Gastroesophageal sphincter (tissue), 4 donors: ENCODE results near the gene ZNF285. TPM values are rescaled to one million over a fixed set of nuclear protein-coding genes. Genes with fewer than 3 reads are reported as not detected.
A peak's percentile ranks its signal among the peaks of the same experiment; 100 is the strongest.
"Not testable (repeated sequence)": the region's sequence is repeated elsewhere in the genome, so short reads cannot be mapped to it uniquely, and the experiment has no call there.

Experiments
- ATAC-seq: fragments of 150-250 bp; one replicate; pipeline ENCODE4 v1.9.1; 2016; ENCODE audit warnings: mild to moderate bottlenecking, moderate library complexity
- H3K27ac ChIP-seq, 4 donors: fragments of 200-600 bp; sonication (generic) in 3 of 4; 1 replicate in 3 of 4; 2 replicates in 1 of 4; pipeline ENCODE4 v1.5.1; 2016 to 2019
- H3K27me3 ChIP-seq: fragments of 200-600 bp; sonication (generic); one replicate; pipeline ENCODE4 v1.5.1; 2019
- H3K36me3 ChIP-seq, 2 donors: fragments of 200-600 bp; sonication (generic); one replicate each; pipeline ENCODE4 v1.5.1; 2019; ENCODE audit warnings: control low read depth in 1 of 2
- H3K4me1 ChIP-seq, 3 donors: fragments of 200-600 bp; sonication (generic); 1 replicate in 2 of 3; 2 replicates in 1 of 3; pipeline ENCODE4 v1.5.1; 2016 to 2019; ENCODE audit warnings: control low read depth in 2 of 3
- H3K4me3 ChIP-seq, 2 donors: fragments of 200-600 bp; sonication (generic); one replicate each; pipeline ENCODE4 v1.5.1; 2019; ENCODE audit warnings: mild to moderate bottlenecking in 1 of 2, moderate library complexity in 1 of 2
- H3K9me3 ChIP-seq, 3 donors: fragments of 200-600 bp; sonication (generic); one replicate each; pipeline ENCODE4 v1.5.1; 2017 to 2019; ENCODE audit warnings: control low read depth in 2 of 3
- EP300 ChIP-seq: sonication (generic); formaldehyde crosslinking; IDR thresholded peaks from one replicate; pipeline ENCODE4 v1.6.1; 2017; ENCODE audit warnings: antibody characterized with exemption, mild to moderate bottlenecking
- POLR2A ChIP-seq, 2 donors: fragments of 450-650 bp; IDR thresholded peaks; one replicate each; pipeline ENCODE4 v1.6.1; 2017; ENCODE audit warnings: antibody characterized with exemption in 2 of 2, mild to moderate bottlenecking in 2 of 2, moderate library complexity in 1 of 2
- POLR2AphosphoS5 ChIP-seq: sonication (generic); formaldehyde crosslinking; IDR thresholded peaks from one replicate; pipeline ENCODE4 v1.6.1; 2017; ENCODE audit warnings: antibody characterized with exemption
- WGBS, 2 donors: methylation state at CpG; one replicate each; pipeline ENCODE4 v1.1.5; 2018; ENCODE audit warnings: low coverage in 1 of 2; 5-methylcytosine and 5-hydroxymethylcytosine counted together
- total RNA-seq, 4 donors: library from RNA; depleted of rRNA; stranded (reverse); fragments of >200 nt; gene quantifications; one replicate each; pipeline ENCODE4 v1.1.0, GENCODE V29; 2016
- TF ChIP-seq, protein P1 (sequence below), 4 experiments: fragments of 200-600 bp in 2 of 4; fragments of 450-650 bp in 2 of 4; sonication (generic) in 1 of 4; IDR thresholded peaks; one replicate each; pipeline ENCODE4 v1.5.1; 2017 to 2019; ENCODE audit warnings: antibody characterized with exemption in 4 of 4, mild to moderate bottlenecking in 2 of 4, moderate library complexity in 2 of 4

Gene ZNF285
- total RNA-seq, 4 donors from 2014 or later = 2.7 to 6.6 (median 4.3) TPM

DNA sequence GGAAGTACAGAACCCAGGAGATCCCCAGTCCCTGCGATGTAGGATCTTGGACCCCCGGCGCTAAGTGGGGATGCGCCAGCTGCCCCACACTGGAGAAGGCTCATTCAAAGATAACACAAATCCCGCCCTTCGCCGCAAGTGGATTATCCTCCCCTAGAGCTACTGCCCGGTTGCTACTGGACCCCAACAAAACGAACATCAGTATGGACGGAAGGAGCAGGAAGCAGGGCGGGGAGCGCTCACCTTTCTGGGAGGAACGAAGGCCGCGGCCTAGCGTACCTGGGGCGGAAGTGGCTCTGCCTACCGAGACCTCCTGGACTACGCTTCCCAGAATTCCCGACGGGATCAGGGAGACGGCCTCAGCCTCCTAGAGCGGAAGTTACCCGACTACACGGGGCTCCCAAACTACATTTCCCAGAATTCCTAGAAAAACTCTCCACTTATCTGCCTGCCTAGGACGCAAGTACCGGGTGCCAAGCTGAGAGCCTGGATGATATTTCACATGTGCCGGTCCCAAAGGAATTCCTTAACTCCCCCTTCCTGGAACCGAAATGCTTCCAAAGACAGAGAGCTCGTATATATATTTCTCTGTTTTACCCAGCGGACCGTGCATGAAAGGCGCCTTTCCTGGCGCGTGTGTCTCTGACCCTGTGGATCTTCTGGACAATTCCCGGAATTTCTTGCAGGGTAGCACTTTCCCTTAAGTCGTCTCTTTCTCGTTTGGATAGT is 44.9 kb downstream of the ZNF285 start, which contains the start of gene ZNF112:
Gene ZNF112, minus strand, starts transcription at position 298 of the 729 bp plus-strand sequence. CDS start 16,141 bp downstream, outside the sequence.
- peak; percentile 44 for TF ChIP-seq POLR2AphosphoS5
- no peak for TF ChIP-seq EP300

DNA sequence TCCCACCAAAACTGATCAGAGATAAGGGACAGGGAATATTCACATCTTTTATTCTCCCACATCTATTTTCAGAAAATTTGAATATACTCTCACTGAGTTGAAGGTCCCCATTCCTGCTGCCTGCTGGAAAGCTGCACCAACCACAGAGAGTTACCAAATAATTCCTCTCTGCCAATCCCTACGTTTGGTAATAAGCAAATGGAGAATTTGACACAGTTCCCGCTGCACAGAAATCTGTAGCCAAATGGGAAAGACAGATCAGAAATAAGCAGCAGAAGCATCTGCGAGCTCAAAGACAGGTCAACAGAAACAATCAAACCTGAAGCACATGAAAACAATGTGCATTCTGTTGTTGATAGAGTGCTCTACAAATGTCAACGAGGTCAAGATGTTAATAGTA is 54.9 kb downstream of the ZNF285 start:
- TF ChIP-seq EP300 (no peak), POLR2A (IDR thresholded peaks at IDR 0.05) (no peak), POLR2AphosphoS5 (no peak)
- TF ChIP-seq, protein P1, sequence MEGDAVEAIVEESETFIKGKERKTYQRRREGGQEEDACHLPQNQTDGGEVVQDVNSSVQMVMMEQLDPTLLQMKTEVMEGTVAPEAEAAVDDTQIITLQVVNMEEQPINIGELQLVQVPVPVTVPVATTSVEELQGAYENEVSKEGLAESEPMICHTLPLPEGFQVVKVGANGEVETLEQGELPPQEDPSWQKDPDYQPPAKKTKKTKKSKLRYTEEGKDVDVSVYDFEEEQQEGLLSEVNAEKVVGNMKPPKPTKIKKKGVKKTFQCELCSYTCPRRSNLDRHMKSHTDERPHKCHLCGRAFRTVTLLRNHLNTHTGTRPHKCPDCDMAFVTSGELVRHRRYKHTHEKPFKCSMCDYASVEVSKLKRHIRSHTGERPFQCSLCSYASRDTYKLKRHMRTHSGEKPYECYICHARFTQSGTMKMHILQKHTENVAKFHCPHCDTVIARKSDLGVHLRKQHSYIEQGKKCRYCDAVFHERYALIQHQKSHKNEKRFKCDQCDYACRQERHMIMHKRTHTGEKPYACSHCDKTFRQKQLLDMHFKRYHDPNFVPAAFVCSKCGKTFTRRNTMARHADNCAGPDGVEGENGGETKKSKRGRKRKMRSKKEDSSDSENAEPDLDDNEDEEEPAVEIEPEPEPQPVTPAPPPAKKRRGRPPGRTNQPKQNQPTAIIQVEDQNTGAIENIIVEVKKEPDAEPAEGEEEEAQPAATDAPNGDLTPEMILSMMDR (IDR thresholded peaks at IDR 0.05) = no peak
- WGBS, 2 donors = 88 to 91% methylated on average over 4 of the region's 4 CpGs

More for the DNA sequence above, 44.9 kb downstream of the ZNF285 start, which contains the start of gene ZNF112:
- Histone ChIP-seq H3K36me3 (no peaks in the 10 kb centered on the region), H3K9me3 (peaks cover 0 to 14% (median 0%) of the 10 kb centered on the region in 3 donors), H3K27me3 (peaks cover 6% of the 10 kb centered on the region), H3K4me3 (peak within 1 kb of the TSS; percentile 38 to 57), H3K4me1 (peaks cover 0 to 14% (median 0%) of the 10 kb centered on the region in 3 donors), H3K27ac (peak within 1 kb of the TSS in 3 of 4 donors; percentile 66 to 71 (median 66))
- 0 to 5% methylated on average over 10 to 14 of the region's 38 CpGs for WGBS, 2 donors
- ATAC-seq = peak; percentile 100

GRCh38 chr19:44345959-44346358 is 55.4 kb downstream of the ZNF285 start:
- Histone ChIP-seq H3K9me3 (peaks cover 0 to 70% (median 1%) of the 10 kb centered on the region in 3 donors), H3K36me3 (peaks cover 0 to 43% of the 10 kb centered on the region in 2 donors), H3K4me3 (no peak overlapping the region), H3K27me3 (no peaks in the 10 kb centered on the region), H3K4me1 (no peaks in the 10 kb centered on the region), H3K27ac (no peak overlapping the region)
- WGBS, 2 donors = 90 to 92% methylated on average over 4 of the region's 4 CpGs
- TF ChIP-seq POLR2AphosphoS5 (no peak), POLR2A (IDR thresholded peaks at IDR 0.05) (no peak)
- ATAC-seq = no peak

More for the DNA sequence above, 54.9 kb downstream of the ZNF285 start:
- Histone ChIP-seq H3K4me3 (no peak overlapping the region), H3K9me3 (peaks cover 0 to 68% (median 2%) of the 10 kb centered on the region in 3 donors), H3K27me3 (no peaks in the 10 kb centered on the region), H3K36me3 (peaks cover 0 to 39% of the 10 kb centered on the region in 2 donors), H3K4me1 (no peaks in the 10 kb centered on the region), H3K27ac (no peak overlapping the region)
- no peak for ATAC-seq

DNA sequence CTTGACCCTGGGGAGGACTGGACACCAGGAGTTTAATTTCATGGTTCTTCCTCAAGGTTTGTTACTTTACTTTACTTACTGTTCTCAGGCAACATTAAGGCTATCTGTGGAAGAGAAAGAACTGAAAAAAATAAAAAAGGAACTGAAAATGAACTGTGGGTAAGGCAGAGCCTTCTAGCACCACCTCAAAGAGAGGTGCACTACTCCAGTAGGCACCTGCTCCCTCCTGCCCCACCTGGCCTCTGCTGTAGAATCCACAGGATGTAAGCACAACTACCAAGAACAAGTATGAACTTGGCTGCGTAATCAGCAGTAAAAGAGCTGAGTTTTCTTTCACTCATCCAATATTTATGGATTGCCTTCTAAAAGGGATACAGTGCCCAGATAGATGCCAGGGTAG is 57.2 kb downstream of the ZNF285 start:
- TF ChIP-seq, protein P1 (IDR thresholded peaks at IDR 0.05) = no peak
- no peak for TF ChIP-seq POLR2A (IDR thresholded peaks at IDR 0.05)
- no peak for TF ChIP-seq POLR2AphosphoS5
- TF ChIP-seq EP300 = no peak
- H3K4me1 ChIP-seq = no peaks in the 10 kb centered on the region
- peaks cover 0 to 70% (median 0%) of the 10 kb centered on the region in 3 donors for H3K9me3 ChIP-seq
- H3K36me3 ChIP-seq = peaks cover 4 to 60% of the 10 kb centered on the region in 2 donors
- no peaks in the 10 kb centered on the region for H3K27me3 ChIP-seq
- no peak overlapping the region for H3K27ac ChIP-seq
- WGBS, 2 donors = 67 to 100% methylated on average over 1 of the region's 1 CpG
- ATAC-seq = no peak
- H3K4me3 ChIP-seq = no peak overlapping the region

DNA sequence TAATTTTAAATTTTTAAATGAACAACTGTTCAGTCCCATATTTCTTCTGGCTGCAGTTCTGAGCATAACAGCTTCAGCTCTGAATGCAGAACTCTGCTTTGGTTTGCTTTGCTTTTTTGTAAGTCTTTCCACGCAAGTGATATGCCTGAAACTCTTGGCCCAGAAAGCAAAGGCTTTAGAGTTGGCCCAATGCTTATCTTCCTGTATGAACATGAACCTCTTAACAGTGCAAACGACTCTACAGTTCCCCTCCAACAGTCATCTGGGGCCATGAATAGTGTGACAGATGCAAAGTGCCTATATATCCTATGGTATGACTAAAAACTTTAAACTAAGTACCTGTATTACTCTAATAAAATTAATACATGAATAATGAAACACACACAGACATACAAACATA is 59.6 kb downstream of the ZNF285 start:
- Histone ChIP-seq H3K4me1 (no peaks in the 10 kb centered on the region), H3K9me3 (peaks cover 0 to 75% (median 0%) of the 10 kb centered on the region in 3 donors), H3K27ac (no peak overlapping the region), H3K36me3 (peaks cover 6 to 82% of the 10 kb centered on the region in 2 donors), H3K4me3 (no peak overlapping the region), H3K27me3 (no peaks in the 10 kb centered on the region)
- WGBS, 2 donors = 100% methylated on average over 1 to 2 of the region's 2 CpGs
- no peak for ATAC-seq
- TF ChIP-seq POLR2A (IDR thresholded peaks at IDR 0.05) = no peak
- no peak for TF ChIP-seq EP300
- TF ChIP-seq, protein P1 (IDR thresholded peaks at IDR 0.05) = no peak
- no peak for TF ChIP-seq POLR2AphosphoS5

- H3K4me3 ChIP-seq = not testable (repeated sequence)
These were observed 66.8 kb downstream of the ZNF285 start for GRCh38 chr19:44334639-44335038.

More at GRCh38 chr19:44334639-44335038, 66.8 kb downstream of the ZNF285 start:
- H3K4me1 ChIP-seq, H3K27ac ChIP-seq, ATAC-seq, H3K27me3 ChIP-seq: not testable (repeated sequence)
- H3K36me3 ChIP-seq = peaks cover 27 to 97% of the 10 kb centered on the region in 2 donors
- H3K9me3 ChIP-seq = peaks cover 0 to 90% (median 0%) of the 10 kb centered on the region in 3 donors
- 100% methylated on average over 1 of the region's 3 CpGs for WGBS, 2 donors

Other genes with a start within 250 kb of the ZNF285 start
- gene ZNF226, start 236.5 kb downstream of the ZNF285 start, total RNA-seq = 10 to 100 TPM; 14.7 to 28.2 (median 20.5) TPM
- 10 to 100 TPM; 10.6 to 19.3 (median 14.7) TPM for gene ZNF227, start 189.1 kb downstream of the ZNF285 start, total RNA-seq
- 1 to 10 TPM in 3 of 4 donors, under 1 TPM in 1; 0.37 to 1.9 (median 1.4) TPM for gene ZNF233, start 141.7 kb downstream of the ZNF285 start, total RNA-seq
- 10 to 100 TPM in 1 of 4 donors, 1 to 10 TPM in 3; 5.6 to 15.6 (median 7.9) TPM for gene ZNF235, start 96.6 kb downstream of the ZNF285 start, total RNA-seq
- gene ZNF112, start 44.9 kb downstream of the ZNF285 start, total RNA-seq = 10 to 100 TPM in 1 of 4 donors, 1 to 10 TPM in 3; 4.3 to 10.9 (median 5.1) TPM
- gene ZNF229, start 46.9 kb upstream of the ZNF285 start, total RNA-seq = 1 to 10 TPM; 4.3 to 9.0 (median 5.3) TPM
- 10 to 100 TPM in 2 of 4 donors, 1 to 10 TPM in 2; 7.3 to 12.7 (median 9.3) TPM for gene ZNF180, start 98.9 kb upstream of the ZNF285 start, total RNA-seq
- not detected for gene CEACAM20, start 128.1 kb upstream of the ZNF285 start, total RNA-seq
- not detected for gene IGSF23, start 212.0 kb upstream of the ZNF285 start, total RNA-seq
- gene PVR, start 242.3 kb upstream of the ZNF285 start, total RNA-seq = 10 to 100 TPM; 27.1 to 58.5 (median 33.4) TPM